ENCODE data around the gene LSM10. TPM values are rescaled to one million over a fixed set of nuclear protein-coding genes. Genes with fewer than 3 reads are reported as not detected.

LSM10 gene
- total and polyA plus RNA-seq, 2 experiments from 2014 or later, result 10.4 to 80.2 TPM

DNA sequence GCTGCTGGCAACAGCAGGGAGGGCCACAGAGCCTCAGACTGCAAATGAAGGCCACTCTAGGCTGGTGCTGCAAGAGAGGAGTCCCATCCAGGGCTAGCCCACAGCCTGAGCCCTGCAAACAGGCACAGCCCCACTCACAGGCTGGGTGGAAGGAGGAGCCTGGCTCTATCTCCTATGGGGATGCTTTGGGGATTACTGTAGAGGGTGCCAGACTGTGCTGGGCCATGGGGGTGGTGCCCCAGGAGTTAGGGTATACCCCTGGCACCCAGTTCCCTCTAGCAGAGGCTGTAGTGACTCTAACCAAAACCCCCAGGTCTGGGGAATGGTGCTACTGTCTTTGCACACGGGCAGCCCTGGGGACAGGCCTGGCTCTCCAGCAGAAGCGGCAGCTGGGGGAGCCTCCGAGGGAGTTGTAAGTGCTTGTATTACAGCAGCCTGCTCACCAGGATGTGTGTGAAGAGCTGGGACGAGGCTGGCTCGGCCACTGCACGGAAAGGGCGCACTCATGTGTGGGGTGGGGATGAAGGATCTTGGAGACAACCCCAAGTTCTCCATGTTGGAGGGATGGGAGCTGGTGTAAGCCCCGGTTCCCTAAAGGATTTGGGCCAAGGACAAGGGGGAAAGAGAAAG, 50.9 kb downstream of the LSM10 start:
- no peak overlapping the region for H3K9ac ChIP-seq
- H3K79me2 ChIP-seq (ENCODE audit: insufficient read depth), result peaks cover 7% of the 10 kb centered on the region; the same call in 1 of the 2 replicates
- H3K27ac ChIP-seq, result no peak overlapping the region
- no peaks in the 10 kb centered on the region for H3K9me2 ChIP-seq (ENCODE audit: insufficient read depth)
- WGBS, 2 experiments (ENCODE audit: low coverage in 1 of 2, low lambda C conversion rate in 2 of 2, missing lambda C conversion rate in 2 of 2), result 97% methylated on average over 7 to 8 of the region's 8 CpGs
- DNase-seq, result no peak
- no peak overlapping the region for H3K4me3 ChIP-seq
- peaks cover 40% of the 10 kb centered on the region for H3K4me1 ChIP-seq (ENCODE audit: insufficient read depth)
- no peak overlapping the region for H2AFZ ChIP-seq
- H3K36me3 ChIP-seq (ENCODE audit: low read depth), result peaks cover 11% of the 10 kb centered on the region; the same call in 1 of the 2 replicates
- H3F3A ChIP-seq (ENCODE audit: insufficient read depth), result peaks cover 34% of the 10 kb centered on the region
- H3K27me3 ChIP-seq (replicated peaks; ENCODE audit: insufficient read depth), result no peaks in the 10 kb centered on the region
- in situ Hi-C loops (cut with MboI), result no loop called here
- TF ChIP-seq EZH2phosphoT487 (IDR thresholded peaks at IDR 0.05; ENCODE audit: insufficient read depth, low read depth) (no peak), EZH2 (IDR thresholded peaks at IDR 0.05; ENCODE audit: insufficient read depth, poor library complexity, severe bottlenecking) (no peak)
- H4K20me1 ChIP-seq (ENCODE audit: insufficient read depth), result no peaks in the 10 kb centered on the region
- H3K4me2 ChIP-seq (ENCODE audit: unreplicated experiment), result no peak overlapping the region
- no peaks in the 10 kb centered on the region for H3K9me3 ChIP-seq (ENCODE audit: low read depth)

GRCh38 chr1:36345353-36345752, 52.4 kb downstream of the LSM10 start:
- WGBS, 2 experiments (ENCODE audit: low coverage in 1 of 2, low lambda C conversion rate in 2 of 2, missing lambda C conversion rate in 2 of 2), result 95 to 97% methylated on average over 7 of the region's 7 CpGs
- Histone ChIP-seq H3K4me2 (ENCODE audit: unreplicated experiment) (no peak overlapping the region), H3F3A (ENCODE audit: insufficient read depth) (peaks cover 21% of the 10 kb centered on the region), H3K79me2 (ENCODE audit: insufficient read depth) (peaks cover 7% of the 10 kb centered on the region; the same call in 1 of the 2 replicates), H3K9ac (no peak overlapping the region), H3K27ac (no peak overlapping the region), H3K4me3 (no peak overlapping the region), H3K4me1 (ENCODE audit: insufficient read depth) (peaks cover 25% of the 10 kb centered on the region), H3K9me2 (ENCODE audit: insufficient read depth) (no peaks in the 10 kb centered on the region), H4K20me1 (ENCODE audit: insufficient read depth) (no peaks in the 10 kb centered on the region), H2AFZ (no peak overlapping the region), H3K9me3 (ENCODE audit: low read depth) (no peaks in the 10 kb centered on the region), H3K36me3 (ENCODE audit: low read depth) (peaks cover 11% of the 10 kb centered on the region; the same call in 1 of the 2 replicates), H3K27me3 (replicated peaks; ENCODE audit: insufficient read depth) (no peaks in the 10 kb centered on the region)
- no peak for DNase-seq
- in situ Hi-C loops (cut with MboI), result no loop called here
- TF ChIP-seq EZH2phosphoT487 (IDR thresholded peaks at IDR 0.05; ENCODE audit: insufficient read depth, low read depth) (no peak), EZH2 (IDR thresholded peaks at IDR 0.05; ENCODE audit: insufficient read depth, poor library complexity, severe bottlenecking) (no peak)

DNA sequence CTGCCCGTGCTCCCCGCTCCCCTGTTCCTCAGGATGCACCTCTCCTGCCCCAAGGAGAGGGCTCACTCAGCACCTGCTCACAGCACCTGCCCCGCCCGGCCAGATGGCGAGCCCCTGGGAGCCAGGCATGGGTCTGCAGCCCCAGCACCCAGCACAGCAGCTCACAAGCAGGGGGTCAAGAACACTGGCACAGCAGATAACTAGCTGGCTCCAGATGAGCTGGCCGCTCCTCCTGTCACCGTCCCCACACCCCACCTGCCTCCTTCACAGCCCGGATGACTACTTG, 53.4 kb downstream of the LSM10 start:
- peaks cover 14% of the 10 kb centered on the region for H3F3A ChIP-seq (ENCODE audit: insufficient read depth)
- no peak overlapping the region for H3K4me3 ChIP-seq
- H3K4me2 ChIP-seq (ENCODE audit: unreplicated experiment), result no peak overlapping the region
- TF ChIP-seq EZH2phosphoT487 (IDR thresholded peaks at IDR 0.05; ENCODE audit: insufficient read depth, low read depth), result no peak
- TF ChIP-seq EZH2 (IDR thresholded peaks at IDR 0.05; ENCODE audit: insufficient read depth, poor library complexity, severe bottlenecking), result no peak
- no peaks in the 10 kb centered on the region for H3K9me3 ChIP-seq (ENCODE audit: low read depth)
- no peak for DNase-seq
- H3K36me3 ChIP-seq (ENCODE audit: low read depth), result peaks cover 11% of the 10 kb centered on the region; the same call in 1 of the 2 replicates
- no peaks in the 10 kb centered on the region for H3K27me3 ChIP-seq (replicated peaks; ENCODE audit: insufficient read depth)
- H3K27ac ChIP-seq, result peak overlapping the region; percentile 85; the same call in 1 of the 2 replicates
- H3K9ac ChIP-seq, result no peak overlapping the region
- in situ Hi-C loops (cut with MboI), result no loop called here
- WGBS, 2 experiments (ENCODE audit: low coverage in 1 of 2, low lambda C conversion rate in 2 of 2, missing lambda C conversion rate in 2 of 2), result 90 to 95% methylated on average over 8 of the region's 8 CpGs
- no peaks in the 10 kb centered on the region for H4K20me1 ChIP-seq (ENCODE audit: insufficient read depth)
- H3K9me2 ChIP-seq (ENCODE audit: insufficient read depth), result no peaks in the 10 kb centered on the region
- H3K4me1 ChIP-seq (ENCODE audit: insufficient read depth), result peaks cover 15% of the 10 kb centered on the region
- H3K79me2 ChIP-seq (ENCODE audit: insufficient read depth), result peaks cover 7% of the 10 kb centered on the region; the same call in 1 of the 2 replicates
- no peak overlapping the region for H2AFZ ChIP-seq

DNA sequence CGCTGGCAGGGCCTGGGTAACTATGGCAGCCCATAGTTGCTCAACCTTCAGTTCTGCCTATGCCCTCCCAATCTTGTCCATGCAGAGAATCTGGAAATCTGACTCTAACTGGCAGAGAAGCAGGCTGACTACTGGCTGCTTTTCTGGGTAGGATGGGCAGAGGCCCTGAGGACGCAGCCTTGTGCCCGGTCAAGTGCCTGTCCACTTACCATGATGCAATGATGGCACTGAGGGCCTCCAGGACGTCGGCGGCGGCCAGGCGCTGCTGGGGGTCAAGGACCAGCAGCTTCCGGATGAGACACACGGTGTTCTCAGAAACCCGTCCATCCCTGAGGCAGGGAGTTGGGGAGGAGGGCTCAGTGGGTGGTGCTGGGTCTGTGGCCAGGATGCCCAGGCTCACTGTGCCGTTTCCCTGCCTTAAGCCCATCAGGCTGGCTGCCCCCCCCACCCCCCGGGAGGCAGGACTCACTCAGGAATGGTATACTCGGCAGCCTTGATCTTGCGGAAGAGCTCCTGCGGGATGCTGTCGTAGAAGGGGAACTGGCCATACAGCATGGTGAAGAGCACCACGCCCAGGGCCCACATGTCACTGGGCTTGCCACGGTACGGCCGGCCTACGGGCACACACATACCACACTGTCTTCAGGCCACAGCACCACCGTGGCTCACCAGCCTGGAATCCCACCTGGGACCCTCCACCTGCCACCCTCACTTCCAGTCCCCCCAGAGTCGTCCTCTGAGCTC, 53.9 kb downstream of the LSM10 start:
- DNase-seq, result peak; percentile 19
- peak overlapping the region; percentile 68 for H3K9ac ChIP-seq
- in situ Hi-C loops (cut with MboI), result no loop called here
- H3K79me2 ChIP-seq (ENCODE audit: insufficient read depth), result peaks cover 2% of the 10 kb centered on the region; the same call in 1 of the 2 replicates
- H3K36me3 ChIP-seq (ENCODE audit: low read depth), result peaks cover 11% of the 10 kb centered on the region; the same call in 1 of the 2 replicates
- 94 to 95% methylated on average over 23 to 24 of the region's 24 CpGs for WGBS, 2 experiments (ENCODE audit: low coverage in 1 of 2, low lambda C conversion rate in 2 of 2, missing lambda C conversion rate in 2 of 2)
- no peak overlapping the region for H3K4me3 ChIP-seq
- peaks cover 12% of the 10 kb centered on the region for H3K4me1 ChIP-seq (ENCODE audit: insufficient read depth)
- no peaks in the 10 kb centered on the region for H3K9me2 ChIP-seq (ENCODE audit: insufficient read depth)
- no peaks in the 10 kb centered on the region for H4K20me1 ChIP-seq (ENCODE audit: insufficient read depth)
- H3K9me3 ChIP-seq (ENCODE audit: low read depth), result no peaks in the 10 kb centered on the region
- peak overlapping the region; percentile 85 for H3K27ac ChIP-seq
- H2AFZ ChIP-seq, result no peak overlapping the region
- TF ChIP-seq EZH2 (IDR thresholded peaks at IDR 0.05; ENCODE audit: insufficient read depth, poor library complexity, severe bottlenecking) (no peak), EZH2phosphoT487 (IDR thresholded peaks at IDR 0.05; ENCODE audit: insufficient read depth, low read depth) (no peak)
- H3K4me2 ChIP-seq (ENCODE audit: unreplicated experiment), result no peak overlapping the region
- H3F3A ChIP-seq (ENCODE audit: insufficient read depth), result peaks cover 9% of the 10 kb centered on the region
- no peaks in the 10 kb centered on the region for H3K27me3 ChIP-seq (replicated peaks; ENCODE audit: insufficient read depth)

Small RNA genes lying within 50 kb of the gene (small RNA-seq; reads per million reads assigned to genes)
- gene RNU4-27P (ENCODE audit: low read depth, low replicate concordance) (not detected), gene SNORA63C (ENCODE audit: low read depth, low replicate concordance) (not detected)

Other genes starting within 250 kb of the LSM10 start
- gene TRAPPC3, start 248.4 kb downstream of the LSM10 start, total RNA-seq (2014; rRNA removed; shearing (Covaris generic)), result 101 and 112 TPM in 2 replicates
- gene TRAPPC3, start 248.4 kb downstream of the LSM10 start, polyA plus RNA-seq (2016; fragmentation: Nextera tagmentation; extraction: Ambion mirVana), result 134 and 135 TPM in 2 replicates
- gene MAP7D1, start 241.7 kb downstream of the LSM10 start, total RNA-seq (2014; rRNA removed; shearing (Covaris generic)), result 160 and 224 TPM in 2 replicates
- 34.8 and 35.8 TPM in 2 replicates for gene MAP7D1, start 241.7 kb downstream of the LSM10 start, polyA plus RNA-seq (2016; fragmentation: Nextera tagmentation; extraction: Ambion mirVana)
- 57.3 and 61.5 TPM in 2 replicates for gene THRAP3, start 173.5 kb downstream of the LSM10 start, total RNA-seq (2014; rRNA removed; shearing (Covaris generic))
- 91.9 and 95.2 TPM in 2 replicates for gene THRAP3, start 173.5 kb downstream of the LSM10 start, polyA plus RNA-seq (2016; fragmentation: Nextera tagmentation; extraction: Ambion mirVana)
- 5.6 and 14.4 TPM in 2 replicates for gene SH3D21, start 91.5 kb downstream of the LSM10 start, total RNA-seq (2014; rRNA removed; shearing (Covaris generic))
- gene SH3D21, start 91.5 kb downstream of the LSM10 start, polyA plus RNA-seq (2016; fragmentation: Nextera tagmentation; extraction: Ambion mirVana), result 1.1 and 1.8 TPM in 2 replicates
- gene EVA1B, start 74.3 kb downstream of the LSM10 start, total RNA-seq (2014; rRNA removed; shearing (Covaris generic)), result 294 and 328 TPM in 2 replicates
- 95.0 and 111 TPM in 2 replicates for gene EVA1B, start 74.3 kb downstream of the LSM10 start, polyA plus RNA-seq (2016; fragmentation: Nextera tagmentation; extraction: Ambion mirVana)
- gene STK40, start 12.0 kb downstream of the LSM10 start, total RNA-seq (2014; rRNA removed; shearing (Covaris generic)), result 11.1 and 16.4 TPM in 2 replicates
- gene STK40, start 12.0 kb downstream of the LSM10 start, polyA plus RNA-seq (2016; fragmentation: Nextera tagmentation; extraction: Ambion mirVana), result 15.3 and 16.2 TPM in 2 replicates
- gene OSCP1, start 52.5 kb upstream of the LSM10 start, total RNA-seq (2014; rRNA removed; shearing (Covaris generic)), result 6.6 and 6.9 TPM in 2 replicates
- 9.9 and 10.2 TPM in 2 replicates for gene OSCP1, start 52.5 kb upstream of the LSM10 start, polyA plus RNA-seq (2016; fragmentation: Nextera tagmentation; extraction: Ambion mirVana)
- gene MRPS15, start 66.5 kb upstream of the LSM10 start, total RNA-seq (2014; rRNA removed; shearing (Covaris generic)), result 37.9 and 53.7 TPM in 2 replicates
- 103 and 107 TPM in 2 replicates for gene MRPS15, start 66.5 kb upstream of the LSM10 start, polyA plus RNA-seq (2016; fragmentation: Nextera tagmentation; extraction: Ambion mirVana)
- not detected in 2 replicates for gene CSF3R, start 85.0 kb upstream of the LSM10 start, total RNA-seq (2014; rRNA removed; shearing (Covaris generic))
- not detected in 2 replicates for gene CSF3R, start 85.0 kb upstream of the LSM10 start, polyA plus RNA-seq (2016; fragmentation: Nextera tagmentation; extraction: Ambion mirVana)

Data from GM23248 (cell line).